H4 (cell line): ENCODE measurements around the gene MPP2. TPM values are rescaled to one million over a fixed set of nuclear protein-coding genes. Genes with fewer than 3 reads are reported as not detected.
A peak's percentile ranks its signal among the peaks of the same experiment; 100 is the strongest.
"Not testable (repeated sequence)": the region's sequence is repeated elsewhere in the genome, so short reads cannot be mapped to it uniquely, and the experiment has no call there.

Experiments used
- DNase-seq: peaks from one replicate; pipeline ENCODE4 v3.0.0-alpha.2; 2015; ENCODE audit warnings: low spot score
- total RNA-seq: library from RNA; depleted of rRNA; stranded (reverse); fragments of >200 nt; shearing (Covaris generic); gene quantifications from 2 replicates; pipeline ENCODE4 v1.2.3, GENCODE V29; 2014

MPP2 gene
- total RNA-seq, 1 experiment from 2014 or later = 1.8 TPM

DNA sequence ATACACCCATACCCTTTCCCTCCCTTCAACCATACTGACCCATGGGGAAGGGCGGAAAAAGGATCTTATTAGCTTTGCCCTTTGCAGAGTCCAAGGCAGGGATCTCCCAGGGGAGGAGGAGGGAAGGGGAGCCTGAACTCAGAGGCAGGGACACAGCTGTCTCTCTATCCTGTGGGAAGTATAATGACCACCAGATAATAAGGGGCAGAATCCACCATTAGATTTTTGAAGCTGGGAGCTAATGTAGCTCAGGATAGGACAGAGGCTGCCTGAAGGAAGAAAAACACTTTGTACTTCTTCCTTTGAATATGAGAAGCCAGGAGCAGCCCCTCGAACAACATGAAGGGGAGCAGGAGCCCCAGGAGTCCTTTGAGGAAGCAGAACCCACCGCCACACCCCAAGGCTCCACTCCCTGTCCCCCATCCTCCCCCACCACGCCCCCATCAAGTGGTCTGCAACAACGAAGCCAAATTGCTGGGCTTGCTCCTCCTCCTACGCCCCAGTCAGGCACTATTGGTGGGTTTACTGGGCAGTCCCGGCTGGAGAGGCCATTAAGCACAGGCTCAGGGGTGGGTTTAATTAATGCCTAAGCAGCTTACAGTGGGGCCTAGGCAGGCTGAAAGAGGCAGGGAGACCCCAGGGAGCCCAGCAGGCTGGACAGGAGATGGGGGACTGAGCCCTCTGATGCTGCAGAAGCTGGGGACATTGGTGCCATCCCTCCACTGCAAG lies 5.3 kb downstream of the MPP2 start:
- no peak for DNase-seq

- DNase-seq = no peak
These were observed 6.2 kb downstream of the MPP2 start for GRCh38 chr17:43900858-43901754.

DNA sequence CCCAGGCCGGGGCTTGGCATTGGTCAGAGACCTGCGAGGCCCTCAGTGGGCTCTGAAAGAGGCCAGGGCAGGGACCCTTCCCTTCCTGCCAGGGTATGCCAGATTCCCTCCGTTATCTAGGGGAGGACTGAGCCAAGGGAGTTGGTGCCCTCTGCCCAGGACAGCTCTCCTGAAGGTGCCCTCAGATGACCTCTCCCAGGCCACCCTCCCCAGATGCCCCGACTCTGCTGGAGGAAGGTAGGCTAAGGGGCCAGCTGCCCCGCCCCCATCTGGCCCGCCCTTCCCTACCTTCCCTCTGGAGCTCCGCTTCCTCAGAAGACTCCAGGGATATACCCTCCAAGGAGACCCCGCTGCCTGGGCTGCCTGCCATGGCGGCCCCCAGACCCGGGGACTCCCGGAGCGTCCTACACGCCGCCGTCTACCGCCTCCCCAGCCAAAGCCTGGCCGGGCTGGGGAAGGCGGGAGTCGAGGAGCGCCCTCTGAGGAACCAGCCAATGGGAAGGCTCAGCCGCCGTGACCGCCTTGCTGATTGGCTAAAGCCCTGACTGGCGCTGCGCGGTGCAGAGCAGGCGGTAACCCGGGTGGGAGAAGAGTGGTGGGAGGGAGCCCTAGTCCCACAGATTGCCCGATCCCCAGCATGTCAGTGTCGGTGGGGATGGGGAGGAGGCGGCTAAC lies 7.0 kb downstream of the MPP2 start:
- peak; percentile 82 for DNase-seq

DNA sequence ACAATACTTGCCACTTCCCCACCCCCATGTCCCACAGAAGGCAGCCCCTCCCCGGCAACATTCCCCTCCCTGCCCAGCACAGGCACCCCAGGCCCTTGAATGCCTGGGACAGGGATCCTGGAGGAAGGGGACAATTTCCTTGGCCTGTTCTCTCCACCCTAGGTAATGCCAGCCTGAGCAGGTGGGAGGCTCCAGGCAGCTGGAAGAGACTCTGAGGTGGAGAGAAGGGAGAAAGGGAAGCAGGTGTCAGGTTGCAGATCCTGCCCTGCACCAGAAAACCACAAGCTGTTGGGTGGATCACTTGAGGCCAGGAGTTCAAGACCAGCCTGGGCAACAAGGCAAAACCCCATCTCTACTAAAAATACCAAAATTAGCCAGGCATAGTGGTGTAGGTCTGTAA lies 8.9 kb downstream of the MPP2 start:
- no peak for DNase-seq

DNA sequence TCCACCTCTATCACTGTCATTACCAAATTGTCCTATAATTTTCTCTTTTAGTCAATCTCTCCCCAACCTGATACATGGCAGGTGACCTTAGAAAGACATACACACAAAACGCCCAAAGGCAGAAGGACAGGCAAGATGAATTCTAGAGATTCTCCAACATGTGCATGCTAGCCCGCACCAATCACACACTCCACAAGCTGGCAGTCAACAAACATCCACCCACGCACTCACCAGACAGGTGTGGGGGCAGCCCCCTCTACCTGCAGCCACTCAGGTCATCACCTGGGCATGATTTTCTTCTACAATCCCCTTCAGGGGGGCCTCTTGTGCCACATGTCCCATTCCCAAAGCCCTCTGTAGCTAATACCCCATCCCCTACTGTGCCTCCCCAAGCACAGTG lies 9.5 kb downstream of the MPP2 start:
- DNase-seq = no peak

DNA sequence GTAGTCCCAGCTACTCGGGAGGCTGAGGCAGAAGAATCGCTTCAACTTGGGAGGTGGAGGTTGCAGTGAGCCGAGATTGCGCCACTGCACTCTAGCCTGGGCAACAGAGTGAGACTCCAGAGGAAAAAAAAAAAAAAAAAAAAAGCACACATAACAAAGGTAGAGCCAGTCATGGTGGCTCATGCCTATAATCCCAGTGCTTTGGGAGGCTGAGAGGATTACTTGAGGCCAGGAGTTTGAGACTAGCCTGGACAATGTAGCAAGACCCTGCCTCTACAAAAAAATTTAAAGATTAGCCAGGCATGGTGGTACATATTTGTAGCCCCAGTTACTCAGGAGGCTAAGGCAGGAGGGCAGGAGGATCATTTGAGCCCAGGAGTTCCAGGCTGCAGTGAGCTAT lies 12.8 kb downstream of the MPP2 start:
- not testable (repeated sequence) for DNase-seq

- DNase-seq = no peak
These were observed 14.7 kb downstream of the MPP2 start for GRCh38 chr17:43892647-43892952.

DNA sequence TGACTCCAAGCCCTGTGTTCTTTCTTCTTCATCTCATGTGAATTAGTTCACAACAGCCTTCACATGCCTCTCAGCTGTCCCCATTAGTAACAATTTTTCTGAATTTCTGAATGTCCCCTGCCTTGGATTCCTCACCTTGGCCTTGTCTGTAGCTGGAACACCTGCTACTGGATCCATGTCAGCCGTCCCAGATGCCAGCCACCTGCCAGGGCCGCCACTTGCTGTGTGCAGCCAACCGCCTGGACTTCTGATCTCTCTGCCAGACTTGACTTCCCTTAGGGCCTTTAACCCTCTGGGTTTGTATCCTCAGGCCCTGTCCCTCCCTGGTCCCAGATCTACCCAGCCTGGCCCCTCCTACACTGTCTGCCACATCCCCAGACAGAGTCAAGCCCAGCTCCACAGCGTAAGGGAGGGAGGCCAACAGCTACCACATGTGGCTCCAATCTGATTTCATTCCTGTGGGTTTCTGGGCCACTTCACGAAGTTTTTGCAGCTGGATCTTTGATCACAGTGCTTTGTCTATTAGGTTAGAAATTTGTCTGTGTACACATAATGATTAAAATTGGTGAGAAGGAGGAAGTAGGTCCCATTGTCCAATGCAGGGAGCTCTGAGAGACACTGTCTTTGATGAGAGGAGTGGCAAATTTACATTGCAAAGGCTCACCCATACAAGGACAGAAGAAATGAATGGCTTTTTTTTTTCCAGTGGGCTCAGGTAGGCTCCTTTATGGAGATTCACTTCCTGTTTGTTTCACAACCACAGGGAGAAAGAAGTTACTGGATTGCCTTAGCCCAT lies 15.3 kb downstream of the MPP2 start:
- no peak for DNase-seq

- DNase-seq = no peak
These were observed 17.1 kb downstream of the MPP2 start for GRCh38 chr17:43890240-43890639.

DNA sequence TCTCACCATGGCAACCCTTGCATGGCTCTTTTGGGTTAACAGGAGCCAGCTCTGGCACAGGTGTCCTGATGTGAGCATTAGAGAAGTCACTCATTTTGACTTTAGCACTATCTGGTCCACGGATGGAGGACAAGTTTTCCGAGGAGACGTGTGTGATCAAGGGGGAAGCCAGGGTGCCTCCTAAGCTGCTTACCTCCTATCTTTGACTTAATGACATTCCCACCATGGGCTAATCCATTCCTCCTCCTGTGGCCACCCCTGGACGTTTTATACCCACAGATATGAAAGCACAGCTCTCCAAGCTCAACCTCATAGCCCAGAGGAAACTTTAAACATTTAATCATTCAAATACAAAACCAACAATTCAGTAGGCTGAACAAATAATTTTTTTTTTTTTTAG lies 18.8 kb downstream of the MPP2 start:
- DNase-seq = no peak

DNA sequence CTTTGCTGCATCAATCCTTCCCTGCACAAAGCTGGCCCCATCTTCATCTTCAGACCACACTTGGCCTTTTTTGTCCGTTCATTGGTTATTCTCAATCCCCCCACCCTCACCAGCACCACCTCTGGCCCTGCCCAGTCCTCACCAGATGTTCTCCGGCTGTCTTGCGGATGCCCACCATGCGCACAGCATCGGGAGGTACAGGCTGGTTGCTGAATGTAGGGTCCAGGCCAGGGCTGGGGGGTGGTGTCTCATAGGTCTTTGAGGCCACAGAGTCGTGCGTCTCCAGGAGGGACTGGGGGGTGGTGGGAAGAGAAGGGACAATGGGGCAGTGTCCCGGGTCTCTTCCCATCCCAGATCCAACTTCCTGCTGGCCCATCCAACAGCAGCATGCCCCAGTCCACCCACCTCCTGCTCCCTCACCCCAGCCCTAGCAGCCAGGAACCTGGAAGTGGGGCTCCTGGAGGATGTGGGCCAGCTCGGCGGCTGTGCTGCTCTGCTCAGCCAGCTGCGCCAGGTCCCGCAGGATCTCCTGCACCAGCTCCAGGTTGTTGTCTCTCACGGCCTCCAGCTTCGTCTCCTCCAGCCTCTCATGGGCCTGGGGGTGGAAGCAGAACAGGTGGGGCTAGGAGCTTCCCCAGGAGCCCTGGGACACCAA lies 24.4 kb downstream of the MPP2 start:
- DNase-seq = no peak

GRCh38 chr17:43881758-43882505 lies 25.4 kb downstream of the MPP2 start:
- no peak for DNase-seq

GRCh38 chr17:43881181-43881580 lies 26.2 kb downstream of the MPP2 start:
- no peak for DNase-seq

DNA sequence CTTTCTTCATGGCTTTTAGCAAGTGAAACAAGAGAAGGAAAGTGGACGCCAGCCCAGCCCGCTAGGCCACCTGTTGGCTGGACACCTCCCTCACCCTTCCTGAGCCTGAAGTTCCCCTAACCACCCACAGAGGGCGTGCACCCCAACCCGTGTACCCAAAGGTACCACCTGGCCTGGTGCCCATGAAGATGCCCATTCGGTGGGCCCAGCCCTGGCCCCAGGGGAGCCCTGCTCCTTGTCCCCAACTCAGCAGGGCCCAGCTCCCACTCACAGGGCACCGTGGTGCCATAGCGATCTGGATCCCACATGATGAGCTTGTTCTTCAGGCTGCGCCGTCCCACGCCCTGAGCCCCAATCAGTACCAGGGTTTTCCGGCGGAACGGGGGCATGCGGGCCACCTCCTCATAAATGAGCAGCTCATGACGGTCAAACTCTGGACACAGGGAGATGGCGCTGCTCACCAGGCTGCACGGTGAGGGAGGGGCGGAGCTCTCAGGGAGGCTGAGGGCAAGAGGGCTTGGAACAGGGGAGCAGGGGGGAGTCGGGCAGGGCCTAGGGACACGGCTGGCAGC lies 26.8 kb downstream of the MPP2 start:
- DNase-seq = peak; percentile 69

- no peak for DNase-seq
These were observed 27.5 kb downstream of the MPP2 start for GRCh38 chr17:43879723-43880419.

GRCh38 chr17:43878260-43879175 lies 28.8 kb downstream of the MPP2 start:
- DNase-seq = peak; percentile 74

DNA sequence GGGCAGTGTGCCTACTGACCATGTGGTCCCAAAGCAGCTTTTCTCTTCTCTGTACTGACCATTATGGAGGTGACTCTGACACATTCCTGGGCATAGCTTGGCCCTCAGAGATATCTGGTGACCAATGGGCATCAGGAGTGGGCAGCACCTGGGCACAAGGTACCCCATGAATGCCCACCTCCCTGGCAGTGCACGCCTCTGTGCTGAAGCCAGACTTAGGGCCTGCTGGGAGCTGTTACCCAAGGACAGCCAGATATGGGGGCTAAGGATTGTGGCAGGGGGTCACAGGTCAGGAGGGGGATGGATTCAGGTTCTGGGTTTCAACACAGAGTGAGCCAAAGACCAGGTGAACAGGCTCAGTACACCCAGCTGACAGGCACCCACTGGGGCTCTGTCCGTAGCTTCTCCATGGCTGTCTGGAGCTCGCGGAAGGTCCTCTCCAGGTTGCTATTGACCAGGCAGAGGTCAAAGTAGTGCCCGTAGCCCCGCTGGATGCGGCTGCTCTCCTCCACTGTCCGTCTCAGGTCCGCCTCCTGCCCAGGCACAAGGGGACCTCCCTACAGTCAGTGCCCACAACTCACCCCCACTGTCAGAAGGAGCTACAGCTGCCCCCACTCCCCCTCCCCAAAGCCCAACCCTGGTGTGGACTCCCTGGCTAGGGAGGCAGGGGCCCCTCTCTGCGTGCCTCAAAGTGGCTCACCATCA lies 29.7 kb downstream of the MPP2 start:
- no peak for DNase-seq

- DNase-seq = no peak
These were observed 30.3 kb downstream of the MPP2 start for GRCh38 chr17:43877031-43877430.
